Measurements from ENCODE around the gene RBM24.

Gene RBM24

GRCh38 chr6:17258749-17259148, 22.4 kb upstream of the RBM24 start:
- Histone ChIP-seq H4K20me1 (ENCODE audit: insufficient read depth, low read length) (no peaks in the 10 kb centered on the region), H3K4me2 (ENCODE audit: low read length) (no peak overlapping the region), H3K9me3 (ENCODE audit: insufficient read depth, low read length) (no peaks in the 10 kb centered on the region), H3K9ac (ENCODE audit: low read length) (no peak overlapping the region), H3K4me1 (ENCODE audit: low read length) (no peaks in the 10 kb centered on the region), H3K79me2 (ENCODE audit: low read length) (no peaks in the 10 kb centered on the region), H3K4me3 (ENCODE audit: low read length) (no peak overlapping the region), H3K36me3 (replicated peaks; ENCODE audit: low read depth, low read length) (no peaks in the 10 kb centered on the region), H3K27ac (ENCODE audit: low read length) (no peak overlapping the region), H3K27me3 (ENCODE audit: low read depth, low read length) (no peaks in the 10 kb centered on the region), H2AFZ (ENCODE audit: low read depth, low read length) (no peak overlapping the region)
- TF ChIP-seq EZH2phosphoT487 (IDR thresholded peaks at IDR 0.05; ENCODE audit: low read depth) (no peak), CTCF (IDR thresholded peaks at IDR 0.05; ENCODE audit: low read depth, low read length) (no peak)

- no peaks in the 10 kb centered on the region for H3K27me3 ChIP-seq (ENCODE audit: low read depth, low read length)
- no peak overlapping the region for H3K4me2 ChIP-seq (ENCODE audit: low read length)
- no peak for TF ChIP-seq CTCF (IDR thresholded peaks at IDR 0.05; ENCODE audit: low read depth, low read length)
- TF ChIP-seq EZH2phosphoT487 (IDR thresholded peaks at IDR 0.05; ENCODE audit: low read depth) = no peak
- no peaks in the 10 kb centered on the region for H3K4me1 ChIP-seq (ENCODE audit: low read length)
- H3K36me3 ChIP-seq (replicated peaks; ENCODE audit: low read depth, low read length) = no peaks in the 10 kb centered on the region
- H4K20me1 ChIP-seq (ENCODE audit: insufficient read depth, low read length) = no peaks in the 10 kb centered on the region
- no peak overlapping the region for H3K9ac ChIP-seq (ENCODE audit: low read length)
- no peak overlapping the region for H2AFZ ChIP-seq (ENCODE audit: low read depth, low read length)
- no peaks in the 10 kb centered on the region for H3K79me2 ChIP-seq (ENCODE audit: low read length)
- no peak overlapping the region for H3K4me3 ChIP-seq (ENCODE audit: low read length)
- no peak overlapping the region for H3K27ac ChIP-seq (ENCODE audit: low read length)
- H3K9me3 ChIP-seq (ENCODE audit: insufficient read depth, low read length) = no peaks in the 10 kb centered on the region
Measured at GRCh38 chr6:17265570-17265969, 15.6 kb upstream of the RBM24 start.

GRCh38 chr6:17267566-17267965, 13.6 kb upstream of the RBM24 start:
- H3K36me3 ChIP-seq (replicated peaks; ENCODE audit: low read depth, low read length) = no peaks in the 10 kb centered on the region
- no peak overlapping the region for H3K4me2 ChIP-seq (ENCODE audit: low read length)
- no peaks in the 10 kb centered on the region for H3K27me3 ChIP-seq (ENCODE audit: low read depth, low read length)
- H3K27ac ChIP-seq (ENCODE audit: low read length) = no peak overlapping the region
- no peak overlapping the region for H2AFZ ChIP-seq (ENCODE audit: low read depth, low read length)
- no peaks in the 10 kb centered on the region for H3K79me2 ChIP-seq (ENCODE audit: low read length)
- H3K9me3 ChIP-seq (ENCODE audit: insufficient read depth, low read length) = no peaks in the 10 kb centered on the region
- TF ChIP-seq EZH2phosphoT487 (IDR thresholded peaks at IDR 0.05; ENCODE audit: low read depth) (no peak), CTCF (IDR thresholded peaks at IDR 0.05; ENCODE audit: low read depth, low read length) (no peak)
- H3K4me3 ChIP-seq (ENCODE audit: low read length) = no peak overlapping the region
- no peaks in the 10 kb centered on the region for H4K20me1 ChIP-seq (ENCODE audit: insufficient read depth, low read length)
- no peak overlapping the region for H3K9ac ChIP-seq (ENCODE audit: low read length)
- H3K4me1 ChIP-seq (ENCODE audit: low read length) = no peaks in the 10 kb centered on the region

GRCh38 chr6:17268114-17268513, 13.0 kb upstream of the RBM24 start:
- no peaks in the 10 kb centered on the region for H4K20me1 ChIP-seq (ENCODE audit: insufficient read depth, low read length)
- TF ChIP-seq EZH2phosphoT487 (IDR thresholded peaks at IDR 0.05; ENCODE audit: low read depth) (no peak), CTCF (IDR thresholded peaks at IDR 0.05; ENCODE audit: low read depth, low read length) (no peak)
- no peaks in the 10 kb centered on the region for H3K79me2 ChIP-seq (ENCODE audit: low read length)
- H3K4me1 ChIP-seq (ENCODE audit: low read length) = no peaks in the 10 kb centered on the region
- H3K36me3 ChIP-seq (replicated peaks; ENCODE audit: low read depth, low read length) = no peaks in the 10 kb centered on the region
- no peaks in the 10 kb centered on the region for H3K27me3 ChIP-seq (ENCODE audit: low read depth, low read length)
- H3K4me3 ChIP-seq (ENCODE audit: low read length) = no peak overlapping the region
- H2AFZ ChIP-seq (ENCODE audit: low read depth, low read length) = no peak overlapping the region
- no peaks in the 10 kb centered on the region for H3K9me3 ChIP-seq (ENCODE audit: insufficient read depth, low read length)
- H3K4me2 ChIP-seq (ENCODE audit: low read length) = no peak overlapping the region
- no peak overlapping the region for H3K9ac ChIP-seq (ENCODE audit: low read length)
- H3K27ac ChIP-seq (ENCODE audit: low read length) = no peak overlapping the region
